IPS-18c (cell line): Measurements from ENCODE around the gene ANKRD13C.
A peak's percentile ranks its signal among the peaks of the same experiment; 100 is the strongest.
"Not testable (repeated sequence)": the region's sequence is repeated elsewhere in the genome, so short reads cannot be mapped to it uniquely, and the experiment has no call there.

ENCODE experiments used
- H3K4me3 ChIP-seq: 2 replicates; pipeline ENCODE4 v1.7.0; 2013; ENCODE audit warnings: low read depth, mild to moderate bottlenecking, low read length, moderate library complexity; ENCODE audit not compliant: insufficient read depth
- H3K9me3 ChIP-seq: one replicate; pipeline ENCODE4 v1.6.1; 2013; ENCODE audit warnings: mild to moderate bottlenecking, low read length, moderate library complexity; ENCODE audit not compliant: control insufficient read depth, insufficient read depth

The ANKRD13C gene

GRCh38 chr1:70366425-70366952 is 12.0 kb upstream of the ANKRD13C start:
- not testable (repeated sequence) for H3K4me3 ChIP-seq, H3K9me3 ChIP-seq

DNA sequence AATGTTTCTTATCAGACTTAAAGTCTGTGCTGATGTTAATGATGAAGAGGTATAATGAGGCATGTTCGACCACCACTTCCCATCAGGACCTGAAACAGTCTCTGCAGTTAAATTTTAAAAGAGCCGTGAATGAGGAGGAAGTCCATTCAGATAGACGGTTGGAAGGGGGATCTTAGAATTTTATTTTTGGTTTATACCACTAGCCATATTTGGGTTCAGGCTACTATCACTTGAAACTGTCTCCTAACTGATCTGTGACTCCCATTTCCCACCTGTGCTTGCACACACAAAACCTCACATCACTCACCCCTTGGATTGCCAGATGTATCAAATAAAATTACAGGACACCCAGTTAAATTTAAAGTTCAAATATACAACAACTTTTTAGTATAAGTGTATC is 9.9 kb upstream of the ANKRD13C start:
- H3K4me3 ChIP-seq = no peak overlapping the region

GRCh38 chr1:70361727-70362398 is 7.3 kb upstream of the ANKRD13C start:
- H3K4me3 ChIP-seq = no peak overlapping the region
- no peaks in the 10 kb centered on the region for H3K9me3 ChIP-seq

More for the DNA sequence above, 9.9 kb upstream of the ANKRD13C start:
- H3K9me3 ChIP-seq = no peaks in the 10 kb centered on the region

- Histone ChIP-seq H3K9me3 (no peaks in the 10 kb centered on the region), H3K4me3 (no peak overlapping the region)
These were observed 5.8 kb upstream of the ANKRD13C start for GRCh38 chr1:70360321-70360720.

GRCh38 chr1:70358921-70359564 is 4.5 kb upstream of the ANKRD13C start:
- H3K9me3 ChIP-seq = peaks cover 2% of the 10 kb centered on the region
- no peak overlapping the region for H3K4me3 ChIP-seq

DNA sequence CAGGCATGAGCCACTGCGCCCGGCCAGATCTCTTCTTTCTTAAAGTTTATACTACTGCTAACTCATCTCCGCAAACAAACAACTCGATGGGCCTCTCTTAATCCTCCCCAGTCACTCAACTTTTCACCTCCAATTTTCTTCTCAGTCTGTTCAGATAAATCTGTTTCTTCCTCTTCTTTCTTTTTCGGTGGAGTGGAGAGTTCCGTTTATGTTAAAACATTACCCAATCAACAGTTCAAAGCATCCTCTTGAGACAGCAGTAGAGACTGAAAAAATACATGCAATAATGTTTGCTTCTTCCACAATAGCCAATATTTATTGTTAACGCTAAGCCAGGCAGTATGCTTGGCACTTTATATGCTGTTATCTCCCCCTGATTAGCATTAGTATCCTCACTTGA is 1.4 kb upstream of the ANKRD13C start:
- Histone ChIP-seq H3K9me3 (peaks cover 2% of the 10 kb centered on the region), H3K4me3 (no peak overlapping the region)

DNA sequence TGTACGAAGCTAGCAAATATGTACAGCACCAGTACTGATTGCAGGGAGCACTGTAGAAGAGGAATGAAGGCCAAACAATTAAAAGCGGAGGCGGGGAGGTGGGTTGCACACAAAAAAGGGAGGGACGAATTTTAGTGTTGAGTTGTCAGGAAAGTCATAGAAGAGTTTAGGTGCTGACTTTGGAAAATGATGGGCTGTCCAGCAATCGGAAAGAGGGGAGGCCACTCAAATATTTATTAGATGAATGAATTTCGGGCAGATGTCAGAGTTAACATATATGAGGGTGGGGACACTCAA is 537 bp upstream of the ANKRD13C start:
- Histone ChIP-seq H3K9me3 (peaks cover 2% of the 10 kb centered on the region), H3K4me3 (peak overlapping the region; percentile 95)

GRCh38 chr1:70353601-70354331 is 756 bp downstream of the ANKRD13C start:
- Histone ChIP-seq H3K4me3 (peak overlapping the region; percentile 95), H3K9me3 (peaks cover 2% of the 10 kb centered on the region)

DNA sequence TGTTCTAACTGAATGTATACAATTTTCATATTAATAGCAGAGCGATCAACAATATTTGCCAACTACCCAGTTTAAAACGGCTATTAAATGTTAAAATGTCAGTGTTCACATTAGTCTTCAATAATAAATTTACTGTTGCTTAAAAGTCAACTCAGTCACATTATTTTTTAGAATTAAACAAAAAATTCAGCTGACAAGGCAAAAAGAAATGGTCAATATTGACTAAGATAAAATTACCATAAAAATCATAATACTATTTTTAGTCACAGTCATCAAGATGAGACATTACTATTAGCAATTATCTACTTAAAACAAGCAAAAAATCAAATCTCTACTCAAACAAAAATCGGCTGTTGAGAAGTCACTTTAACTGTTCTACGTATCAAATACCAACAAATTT is 1.5 kb downstream of the ANKRD13C start:
- Histone ChIP-seq H3K9me3 (peaks cover 2% of the 10 kb centered on the region), H3K4me3 (peak overlapping the region; percentile 95; the same call in 1 of the 2 replicates)

DNA sequence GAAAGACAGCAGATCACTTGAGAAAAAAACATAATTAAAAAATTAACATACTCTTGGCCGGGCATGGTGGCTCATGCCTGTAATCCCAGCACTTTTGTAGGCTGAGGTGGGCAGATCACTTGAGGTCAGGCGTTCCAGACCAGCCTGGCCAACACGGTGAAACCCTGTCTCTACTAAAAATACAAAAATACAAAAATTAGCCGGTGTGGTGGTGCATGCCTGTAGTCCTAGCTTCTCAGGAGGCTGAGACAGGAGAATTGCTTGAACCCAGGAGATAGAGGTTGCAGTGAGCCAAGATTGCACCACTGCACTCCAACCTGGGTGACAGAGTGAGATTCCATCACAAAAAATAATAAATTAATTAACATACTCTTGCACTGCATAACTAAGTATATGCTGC is 4.7 kb downstream of the ANKRD13C start:
- H3K4me3 ChIP-seq, H3K9me3 ChIP-seq: not testable (repeated sequence)

DNA sequence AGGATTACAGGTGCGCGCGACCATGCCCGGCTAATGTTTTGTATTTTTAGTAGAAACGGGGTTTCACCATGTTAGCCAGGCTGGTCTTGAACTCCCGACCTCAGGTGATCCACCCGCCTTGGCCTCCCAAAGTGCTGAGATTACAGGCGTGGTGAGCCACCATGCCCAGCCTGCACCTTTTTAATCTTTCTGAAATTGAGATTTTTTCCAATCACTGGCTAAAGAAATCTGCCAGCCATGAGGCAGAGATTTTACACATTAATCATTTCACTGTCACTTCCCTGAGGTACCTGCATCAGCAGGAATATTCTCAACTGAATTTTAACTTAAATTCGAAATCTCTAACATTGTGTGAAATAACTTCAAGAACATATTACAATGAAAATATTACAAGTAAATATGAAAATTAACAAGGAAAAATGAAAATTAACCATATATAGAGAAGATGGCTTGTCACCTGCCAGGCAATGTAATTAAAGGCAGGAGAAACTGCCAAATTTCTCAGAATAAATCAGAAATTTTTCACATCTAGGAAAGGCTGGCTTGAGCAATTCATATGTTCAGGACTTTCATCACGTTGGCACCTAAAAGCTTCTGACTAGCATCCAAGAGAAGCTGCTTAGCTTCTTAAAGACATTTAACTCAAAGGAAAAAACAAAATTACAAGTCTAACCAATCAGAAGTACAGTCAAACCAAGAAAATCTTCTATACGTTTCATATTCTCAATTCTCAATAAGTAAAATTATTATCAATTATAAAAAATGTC is 5.9 kb downstream of the ANKRD13C start:
- H3K9me3 ChIP-seq = no peaks in the 10 kb centered on the region
- no peak overlapping the region for H3K4me3 ChIP-seq

GRCh38 chr1:70339644-70340043 is 14.9 kb downstream of the ANKRD13C start:
- not testable (repeated sequence) for H3K9me3 ChIP-seq, H3K4me3 ChIP-seq

DNA sequence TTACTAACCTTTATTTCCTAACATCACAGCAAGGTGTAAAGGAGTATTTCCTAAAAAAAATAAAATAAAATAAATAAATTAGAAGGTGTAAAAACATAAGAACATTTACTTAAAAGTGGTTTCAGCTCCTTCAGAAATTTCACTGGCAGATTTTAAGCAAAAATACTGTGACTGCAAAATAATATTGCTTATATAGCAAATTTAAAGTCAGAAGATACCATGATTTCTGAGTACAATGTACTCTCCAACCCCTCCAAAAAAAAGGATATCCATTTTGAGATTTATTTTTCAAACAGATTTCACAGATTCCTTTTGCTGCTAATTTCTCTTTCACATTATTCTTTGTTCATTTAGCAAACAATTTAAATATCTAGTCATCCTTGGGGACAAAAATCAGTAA is 18.5 kb downstream of the ANKRD13C start:
- H3K9me3 ChIP-seq = no peaks in the 10 kb centered on the region
- no peak overlapping the region for H3K4me3 ChIP-seq

GRCh38 chr1:70334436-70334835 is 20.1 kb downstream of the ANKRD13C start:
- Histone ChIP-seq H3K4me3 (no peak overlapping the region), H3K9me3 (no peaks in the 10 kb centered on the region)

- H3K4me3 ChIP-seq = no peak overlapping the region
- no peaks in the 10 kb centered on the region for H3K9me3 ChIP-seq
These were observed 21.3 kb downstream of the ANKRD13C start for GRCh38 chr1:70333245-70333644.

DNA sequence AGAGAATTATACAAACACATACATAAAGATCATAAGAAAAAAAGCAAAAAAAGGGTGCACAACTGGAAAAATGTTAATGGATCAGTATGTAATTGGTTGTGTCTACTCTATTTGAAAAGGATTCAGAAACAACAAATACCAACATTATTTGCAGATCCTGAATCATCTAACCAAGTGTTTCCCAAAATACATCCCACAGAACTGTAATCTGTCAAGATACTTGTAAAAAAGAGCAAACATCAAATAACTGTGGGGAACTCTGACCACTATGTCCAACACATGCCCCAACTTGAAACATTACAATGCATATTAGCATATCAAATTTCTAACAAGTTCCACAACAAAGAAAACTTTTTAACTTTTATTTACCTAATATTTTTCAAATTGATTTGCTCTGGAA is 22.6 kb downstream of the ANKRD13C start:
- Histone ChIP-seq H3K4me3 (no peak overlapping the region), H3K9me3 (no peaks in the 10 kb centered on the region)

DNA sequence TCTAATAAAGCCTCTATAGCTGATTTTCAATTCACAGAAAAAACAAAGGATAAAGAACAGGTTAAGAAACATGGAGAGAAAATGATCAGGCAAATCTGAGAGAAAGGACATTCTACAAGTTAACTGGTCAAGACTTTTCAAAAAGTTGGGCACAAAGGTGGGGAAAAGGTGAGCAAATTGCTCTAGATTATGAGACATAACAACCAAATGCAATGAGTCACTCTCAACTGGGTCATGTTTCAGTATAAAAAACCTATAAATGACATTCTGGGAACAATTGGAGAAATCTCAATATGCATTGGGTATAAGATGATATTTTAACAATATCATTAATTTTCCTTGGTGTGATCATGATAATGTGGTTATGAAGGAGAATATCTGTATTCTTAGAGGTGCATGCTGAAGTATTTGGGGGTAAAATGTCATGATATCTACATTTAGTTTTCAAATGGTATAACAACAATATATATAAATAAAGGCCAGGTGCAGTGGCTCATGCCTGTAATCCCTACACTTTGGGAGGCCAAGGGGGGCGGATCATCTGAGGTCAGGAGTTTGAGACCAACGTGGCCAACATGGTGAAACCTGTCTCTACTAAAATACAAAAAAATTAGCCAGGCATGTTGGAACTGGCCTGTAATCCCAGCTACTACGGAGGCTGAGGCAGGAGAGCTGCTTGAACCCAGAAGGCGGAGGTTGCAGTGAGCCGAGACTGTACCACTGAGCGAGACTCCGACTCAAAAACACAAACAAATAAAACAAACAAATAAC is 27.0 kb downstream of the ANKRD13C start:
- Histone ChIP-seq H3K4me3 (no peak overlapping the region), H3K9me3 (no peaks in the 10 kb centered on the region)
